Measurements from ENCODE around the gene AP3S1.
"Not testable (repeated sequence)": the region's sequence is repeated elsewhere in the genome, so short reads cannot be mapped to it uniquely, and the experiment has no call there.

Gene AP3S1

GRCh38 chr5:115841382-115842088 is at the start of gene AP3S1, which contains the start of gene ATG12:
Gene AP3S1, plus strand, starts transcription at chr5:115841935. Its CDS starts 103 bp downstream, at chr5:115842038.
Gene ATG12, minus strand, starts transcription at chr5:115841565. Its CDS starts 13 bp downstream, at chr5:115841552.
- DNase-seq, result peak; percentile 95

- no peak for DNase-seq
These were observed 46.0 kb upstream of the AP3S1 start for GRCh38 chr5:115795700-115796099.

- no peak for DNase-seq
These were observed 45.1 kb upstream of the AP3S1 start for GRCh38 chr5:115796656-115797055.

- DNase-seq, result no peak
These were observed 43.5 kb upstream of the AP3S1 start for GRCh38 chr5:115798252-115798651.

- no peak for DNase-seq
These were observed 41.6 kb upstream of the AP3S1 start for GRCh38 chr5:115800108-115800507.

- DNase-seq, result no peak
These were observed 40.6 kb upstream of the AP3S1 start for GRCh38 chr5:115801152-115801551.

- no peak for DNase-seq
These were observed 39.8 kb upstream of the AP3S1 start for GRCh38 chr5:115801984-115802383.

GRCh38 chr5:115806986-115807653 is 34.6 kb upstream of the AP3S1 start:
- no peak for DNase-seq

GRCh38 chr5:115807654-115808052 is 34.1 kb upstream of the AP3S1 start:
- DNase-seq, result no peak

- DNase-seq, result not testable (repeated sequence)
These were observed 33.7 kb upstream of the AP3S1 start for GRCh38 chr5:115808066-115808465.

- no peak for DNase-seq
These were observed 31.8 kb upstream of the AP3S1 start for GRCh38 chr5:115809946-115810345.

GRCh38 chr5:115810761-115811160 is 31.0 kb upstream of the AP3S1 start:
- no peak for DNase-seq

- DNase-seq, result no peak
These were observed 30.3 kb upstream of the AP3S1 start for GRCh38 chr5:115811406-115811805.

- DNase-seq, result no peak
These were observed 29.4 kb upstream of the AP3S1 start for GRCh38 chr5:115812372-115812771.

GRCh38 chr5:115813719-115814118 is 28.0 kb upstream of the AP3S1 start:
- no peak for DNase-seq

GRCh38 chr5:115815006-115815692 is 26.6 kb upstream of the AP3S1 start:
- DNase-seq, result no peak

- DNase-seq, result peak; percentile 51
These were observed 26.0 kb upstream of the AP3S1 start for GRCh38 chr5:115815693-115816225.

- DNase-seq, result peak; percentile 90
These were observed 25.3 kb upstream of the AP3S1 start, which contains the start of gene CDO1 for GRCh38 chr5:115816226-115817081. Gene CDO1, minus strand, starts transcription at chr5:115816659. Its CDS starts 262 bp downstream, at chr5:115816397.

- DNase-seq, result no peak
These were observed 24.3 kb upstream of the AP3S1 start for GRCh38 chr5:115817386-115817785.

- DNase-seq, result no peak
These were observed 22.9 kb upstream of the AP3S1 start for GRCh38 chr5:115818821-115819220.

- no peak for DNase-seq
These were observed 20.9 kb upstream of the AP3S1 start for GRCh38 chr5:115820846-115821245.

- not testable (repeated sequence) for DNase-seq
These were observed 16.8 kb upstream of the AP3S1 start for GRCh38 chr5:115824983-115825382.

Data from left hindlimb (tissue), 1 donor.